HG03108 (cell line): Measurements from ENCODE around the gene KANK2.

Experiments
- ATAC-seq: cut with Tn5 transposase; IDR thresholded peaks from one replicate; pipeline ENCODE4 v1.9.1; 2021; ENCODE audit warnings: moderate library complexity; ENCODE audit not compliant: unreplicated experiment

The KANK2 gene

DNA sequence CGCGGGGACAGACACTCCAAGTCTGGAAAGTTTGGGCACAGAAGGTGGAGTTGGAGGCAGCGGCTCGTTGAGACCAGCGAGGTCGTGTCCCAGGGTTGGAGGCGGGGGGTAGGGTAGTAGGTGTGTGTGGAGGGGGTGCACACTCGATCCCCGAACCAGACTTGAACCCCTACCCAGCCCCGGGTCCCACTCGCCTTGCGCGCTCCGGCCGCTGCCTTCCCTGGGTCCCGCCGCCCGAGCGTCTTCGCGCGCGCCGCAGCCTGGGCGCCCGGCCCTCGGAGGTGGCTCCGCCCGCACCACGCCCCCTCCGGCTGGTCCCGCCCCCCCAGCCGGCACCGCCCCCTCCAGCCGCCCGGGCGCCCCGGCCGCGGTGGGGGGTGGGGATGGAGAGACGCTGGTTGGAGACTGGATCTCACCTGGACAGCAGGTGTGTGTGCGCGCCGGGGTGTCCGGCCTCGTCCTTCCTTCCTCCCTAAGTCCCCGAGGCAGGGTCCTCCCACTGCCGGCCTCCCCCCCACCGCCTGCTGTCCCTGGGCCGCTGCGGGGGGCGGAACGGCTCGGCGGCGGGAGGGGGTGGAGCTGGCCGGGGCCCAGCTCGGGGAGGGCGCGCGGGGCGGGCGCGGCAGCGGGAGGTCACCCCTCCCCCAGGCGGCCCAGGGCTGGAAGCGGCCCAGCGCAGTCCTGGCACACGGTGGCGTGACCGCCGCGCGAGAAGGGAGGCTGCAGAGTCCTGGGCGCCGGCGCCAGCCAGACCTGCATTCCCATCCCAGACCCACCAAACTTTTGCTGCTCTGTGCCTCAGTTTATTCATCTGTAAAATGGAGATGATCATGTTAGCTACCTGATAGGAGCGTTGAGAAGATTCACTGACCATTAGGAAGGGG lies at the start of gene KANK2:
Gene KANK2 (minus strand): TSS at position 255 of the 884 bp plus-strand sequence. CDS start 3,034 bp downstream, outside the sequence.
- peak; percentile 65 for ATAC-seq

DNA sequence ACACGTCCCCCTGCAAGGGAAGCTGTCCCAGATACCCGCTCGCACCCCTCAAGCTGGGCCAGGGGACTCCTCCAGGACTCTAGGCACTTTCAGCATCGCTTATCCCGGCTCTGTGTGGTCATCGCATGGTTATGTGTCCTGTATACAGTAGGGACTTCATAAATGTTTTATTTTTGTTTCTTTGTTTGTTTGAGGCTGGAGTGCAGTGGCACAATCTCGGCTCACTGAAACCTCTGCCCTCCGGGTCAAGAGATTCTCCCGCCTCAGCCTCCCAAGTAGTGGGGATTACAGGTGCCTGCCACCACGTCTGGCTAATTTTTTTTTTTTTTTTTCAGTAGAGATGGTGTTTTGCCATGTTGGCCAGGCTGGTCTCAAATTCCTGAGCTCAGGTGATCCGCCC lies 49.6 kb upstream of the KANK2 start:
- no peak for ATAC-seq

- ATAC-seq, result no peak
These were observed 47.7 kb upstream of the KANK2 start for GRCh38 chr19:11244846-11245589.

GRCh38 chr19:11243798-11244169 lies 46.4 kb upstream of the KANK2 start:
- no peak for ATAC-seq

DNA sequence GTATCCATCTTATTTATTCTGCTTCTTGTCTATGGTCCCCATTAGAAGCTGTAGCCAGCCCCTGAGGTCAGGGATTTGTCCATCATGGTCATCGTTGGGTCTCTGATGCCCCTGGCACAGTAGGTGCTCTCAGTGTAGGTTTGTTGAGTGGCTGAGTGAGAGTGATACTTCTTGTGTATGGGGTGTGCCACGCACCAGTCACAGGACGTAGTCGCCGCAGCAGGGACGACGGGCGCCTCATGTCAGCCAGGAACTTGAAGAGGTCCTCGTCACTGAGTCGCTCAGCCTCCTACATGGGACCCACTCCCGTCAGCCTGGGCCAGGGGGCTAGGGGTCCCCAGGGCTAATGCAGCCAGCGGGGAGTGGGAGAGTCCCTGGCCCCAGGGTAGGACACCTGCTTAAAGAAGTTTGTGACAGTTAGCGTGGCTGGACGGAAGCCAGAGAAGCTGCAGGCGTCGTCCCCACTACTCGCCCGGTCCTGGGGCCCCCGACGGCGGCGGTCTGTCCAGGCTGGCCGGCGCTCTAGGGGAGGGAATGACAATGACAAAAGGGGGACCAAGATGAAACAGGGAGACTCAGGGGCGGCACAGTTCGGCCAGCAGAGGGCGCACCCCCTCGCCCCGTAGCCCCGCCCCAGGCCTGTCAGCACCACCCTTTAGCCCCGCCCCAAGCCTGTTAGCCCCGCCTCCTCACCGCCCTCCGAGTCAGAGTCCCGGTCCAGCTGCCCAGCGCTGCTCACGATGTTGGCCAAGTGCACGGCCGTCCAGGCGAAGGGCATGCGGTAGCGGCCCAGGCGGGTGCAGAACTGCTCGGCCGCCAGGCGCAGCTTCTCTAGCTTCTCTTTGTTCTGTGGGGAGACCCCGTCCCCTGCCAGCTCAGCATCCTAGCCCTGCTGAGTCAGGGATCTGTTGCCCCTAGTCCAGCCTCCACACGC lies 45.8 kb upstream of the KANK2 start:
- ATAC-seq, result no peak

GRCh38 chr19:11242025-11242424 lies 44.7 kb upstream of the KANK2 start:
- ATAC-seq, result no peak

GRCh38 chr19:11240008-11240444 lies 42.7 kb upstream of the KANK2 start:
- ATAC-seq, result no peak

- ATAC-seq, result no peak
These were observed 42.1 kb upstream of the KANK2 start, which contains the start of gene ANGPTL8 for GRCh38 chr19:11239377-11240000. Gene ANGPTL8 (plus strand): TSS chr19:11239619. CDS start chr19:11239638, 19 bp downstream.

GRCh38 chr19:11238781-11239376 lies 41.5 kb upstream of the KANK2 start:
- no peak for ATAC-seq

DNA sequence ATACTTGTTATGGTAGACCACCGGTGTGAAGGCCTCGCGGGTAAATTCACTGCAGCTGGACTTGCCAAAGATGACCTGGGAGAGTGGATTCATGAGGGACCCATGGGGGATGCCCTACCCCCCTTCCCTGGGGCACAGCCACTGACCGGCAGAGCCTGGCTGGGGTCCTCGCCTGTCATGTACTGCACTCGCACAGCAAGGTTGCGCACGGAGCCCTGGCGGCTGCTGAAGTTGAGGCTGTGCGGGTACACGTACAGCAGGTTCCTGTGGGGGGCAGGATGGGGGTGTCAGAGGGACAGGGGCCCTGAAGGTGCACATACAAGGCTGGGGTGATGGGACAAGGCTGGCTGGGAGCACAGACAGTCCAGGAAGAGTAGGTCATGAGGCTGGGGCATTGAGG lies 40.7 kb upstream of the KANK2 start:
- ATAC-seq, result no peak

DNA sequence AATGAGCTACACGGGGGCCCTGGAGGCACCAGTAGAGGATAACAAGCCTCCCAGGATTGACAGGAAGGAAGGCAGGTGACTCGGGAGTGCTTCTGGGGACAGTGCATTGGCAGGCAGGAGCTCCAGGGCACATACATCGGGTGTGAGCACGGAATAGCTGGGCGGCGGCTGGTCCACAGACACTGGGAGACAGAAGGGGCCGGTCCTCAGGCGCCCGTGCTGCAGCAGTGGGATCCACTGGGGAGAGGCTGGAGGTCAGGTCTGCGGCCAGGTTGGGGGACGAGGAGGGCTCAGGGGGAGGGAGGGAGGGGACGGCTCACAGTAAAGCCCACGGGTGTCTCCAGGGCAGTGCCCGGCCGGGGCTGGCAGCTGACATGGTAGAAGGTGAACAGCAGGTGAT lies 40.0 kb upstream of the KANK2 start:
- no peak for ATAC-seq

- no peak for ATAC-seq
These were observed 39.3 kb upstream of the KANK2 start for GRCh38 chr19:11236324-11237301.

GRCh38 chr19:11234486-11235075 lies 37.2 kb upstream of the KANK2 start:
- no peak for ATAC-seq

DNA sequence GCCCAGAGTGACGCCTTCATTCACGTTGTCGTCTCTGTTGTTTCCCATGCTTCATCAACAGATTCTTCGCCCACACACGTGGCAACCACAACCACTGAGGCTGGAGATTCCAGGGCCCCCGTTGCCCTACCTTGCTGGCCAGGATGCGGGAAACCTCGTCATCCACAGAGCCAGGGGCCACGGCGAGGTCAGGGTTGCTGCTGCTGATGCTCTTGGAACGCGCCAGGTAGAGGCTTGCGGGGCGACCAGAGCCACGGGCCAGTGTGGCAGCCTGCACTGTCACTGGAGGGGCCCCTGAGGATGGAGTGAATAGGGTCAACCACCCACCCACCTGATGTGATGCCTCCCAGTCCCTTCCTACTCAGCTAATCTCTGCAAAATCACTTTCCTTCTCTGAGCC lies 35.7 kb upstream of the KANK2 start:
- no peak for ATAC-seq

DNA sequence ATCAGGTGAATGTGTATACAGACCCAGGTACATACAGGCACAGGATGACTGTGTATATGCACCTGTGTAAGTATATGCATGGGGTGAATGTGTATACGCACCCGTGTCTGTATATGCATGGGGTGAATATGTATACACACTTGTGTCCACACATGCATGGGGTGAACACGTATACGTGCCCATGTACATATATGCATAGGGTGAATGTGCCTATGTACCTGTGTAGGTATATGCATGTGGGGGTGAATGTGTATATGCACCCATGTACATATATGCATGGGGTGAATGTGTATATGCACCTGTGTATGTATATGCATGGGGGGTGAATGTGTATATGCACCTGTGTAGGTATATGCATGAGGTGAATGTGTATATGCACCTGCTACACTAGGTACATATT lies 35.2 kb upstream of the KANK2 start:
- no peak for ATAC-seq

DNA sequence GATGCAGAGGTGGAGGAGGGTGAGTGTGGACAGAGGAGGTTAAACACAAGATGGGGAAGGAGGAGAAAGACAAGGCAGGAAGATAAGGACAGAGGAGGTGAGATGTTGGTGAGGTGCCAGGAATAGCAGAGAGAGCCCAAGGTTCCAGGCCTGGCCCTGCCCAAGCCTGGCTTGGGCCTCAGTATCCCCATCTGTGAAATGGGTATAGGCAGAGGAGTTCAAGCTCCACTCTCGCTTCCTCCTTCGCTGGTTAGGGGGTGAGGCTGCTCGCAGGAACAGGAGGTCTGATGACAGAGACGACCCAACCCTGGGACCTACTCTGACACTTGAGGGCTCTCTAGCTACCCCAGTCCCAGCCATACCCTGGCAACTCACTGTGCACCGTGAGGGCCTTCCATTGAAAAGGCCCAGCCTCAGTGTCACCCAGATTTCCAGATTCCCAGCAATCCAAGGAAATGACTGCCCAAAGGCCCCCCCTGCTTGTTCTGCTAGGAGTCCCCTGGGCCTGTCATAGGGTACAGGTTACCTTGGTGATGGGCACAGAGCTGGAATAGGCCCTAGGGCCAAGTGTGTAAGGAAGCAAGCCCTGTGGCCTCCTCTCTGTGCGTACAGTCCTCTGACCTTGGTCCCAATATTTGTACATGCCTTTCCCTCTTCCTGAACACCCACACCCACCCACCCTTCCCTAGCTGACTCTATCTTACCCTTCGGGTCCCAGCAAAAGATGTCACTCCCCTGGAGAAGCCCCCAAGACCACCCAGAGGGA lies 33.5 kb upstream of the KANK2 start:
- no peak for ATAC-seq

- no peak for ATAC-seq
These were observed 30.0 kb upstream of the KANK2 start for GRCh38 chr19:11227195-11227886.
